SH-SY5Y (cell line): Measurements from ENCODE around the gene PAX5.

Source experiments
- GATA2 ChIP-seq: IDR thresholded peaks from 2 replicates; pipeline ENCODE4 v1.6.1; 2011; ENCODE audit warnings: mild to moderate bottlenecking, low read depth, low read length
- GATA3 ChIP-seq: IDR thresholded peaks from 2 replicates; pipeline ENCODE4 v1.6.1; 2011; ENCODE audit warnings: low read depth, mild to moderate bottlenecking, low read length, moderate library complexity

DNA sequence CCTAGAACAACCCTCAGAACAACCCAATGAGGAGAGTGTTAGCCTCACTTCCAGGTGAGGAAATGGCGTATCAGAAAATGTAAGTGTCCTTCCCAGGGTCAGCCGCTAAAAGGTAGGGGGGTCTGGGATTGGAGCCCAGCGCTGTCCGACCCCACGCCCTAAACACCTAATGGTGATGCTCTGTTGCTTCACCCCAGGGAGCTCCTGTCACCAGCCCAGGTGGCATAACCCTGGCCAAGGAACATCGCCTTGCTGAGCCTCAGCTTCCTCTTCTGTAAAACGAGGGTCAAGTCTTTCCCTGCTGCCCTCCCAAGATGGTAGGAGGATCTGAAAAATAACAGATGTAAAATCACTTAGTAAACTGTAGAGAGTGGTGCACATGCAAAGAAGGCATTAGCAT lies 132.5 kb downstream of the PAX5 start:
- TF ChIP-seq GATA2 (no peak), GATA3 (no peak)
